NCI-H446 treated with DMSO at 0.1 percent for 48 hours (cell line): Measurements from ENCODE around the gene MRPL40.
"Not testable (repeated sequence)": the region's sequence is repeated elsewhere in the genome, so short reads cannot be mapped to it uniquely, and the experiment has no call there.

ENCODE experiments used
- DNase-seq: peaks from one replicate; lab custom pipeline; 2025; lab: John Stamatoyannopoulos, UW

Gene MRPL40

DNA sequence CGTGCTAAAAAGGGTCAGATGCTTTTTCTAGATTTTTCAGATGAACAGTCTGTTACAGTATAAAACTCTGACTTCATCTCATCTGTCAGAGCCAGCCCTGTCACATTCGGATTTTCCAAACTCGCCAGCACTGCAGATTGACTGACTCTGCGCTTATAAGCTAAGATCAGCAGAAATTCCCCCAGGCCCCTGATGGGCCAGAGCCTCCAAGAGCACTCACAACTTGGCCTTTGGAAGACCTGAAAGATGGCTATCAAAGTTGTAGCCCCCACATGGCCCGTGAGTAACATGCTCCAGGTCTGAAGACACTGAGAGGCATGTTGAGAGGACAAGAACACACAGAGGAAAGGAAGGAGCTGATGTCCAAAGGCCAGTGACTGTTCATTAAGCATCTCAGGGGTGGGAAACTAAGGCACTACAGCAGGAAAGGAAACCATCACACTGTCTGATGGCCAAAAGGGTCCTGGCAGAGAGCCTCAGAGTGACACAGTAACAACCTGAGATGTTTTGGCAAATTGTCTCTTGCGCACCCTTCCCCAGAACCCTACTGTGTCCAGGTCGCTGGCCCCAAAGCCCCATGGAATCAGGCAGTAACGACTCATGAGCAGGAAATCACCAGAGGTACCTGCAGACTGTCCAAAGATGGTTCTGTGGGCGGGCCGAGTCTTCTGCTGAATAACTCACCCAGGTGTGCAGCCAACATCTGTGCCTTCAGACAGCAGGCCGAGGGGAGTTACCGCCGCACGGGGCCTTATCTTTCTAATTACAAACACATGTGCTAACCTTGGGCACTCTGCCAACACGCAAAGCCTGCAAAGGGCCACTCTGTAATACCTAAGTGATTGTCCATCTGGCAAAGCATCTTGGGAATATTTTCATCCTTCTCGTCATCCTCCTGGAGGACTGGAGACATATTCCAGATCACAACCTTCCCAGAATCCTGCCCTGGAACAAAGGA is 24.4 kb upstream of the MRPL40 start:
- DNase-seq, result no peak

DNA sequence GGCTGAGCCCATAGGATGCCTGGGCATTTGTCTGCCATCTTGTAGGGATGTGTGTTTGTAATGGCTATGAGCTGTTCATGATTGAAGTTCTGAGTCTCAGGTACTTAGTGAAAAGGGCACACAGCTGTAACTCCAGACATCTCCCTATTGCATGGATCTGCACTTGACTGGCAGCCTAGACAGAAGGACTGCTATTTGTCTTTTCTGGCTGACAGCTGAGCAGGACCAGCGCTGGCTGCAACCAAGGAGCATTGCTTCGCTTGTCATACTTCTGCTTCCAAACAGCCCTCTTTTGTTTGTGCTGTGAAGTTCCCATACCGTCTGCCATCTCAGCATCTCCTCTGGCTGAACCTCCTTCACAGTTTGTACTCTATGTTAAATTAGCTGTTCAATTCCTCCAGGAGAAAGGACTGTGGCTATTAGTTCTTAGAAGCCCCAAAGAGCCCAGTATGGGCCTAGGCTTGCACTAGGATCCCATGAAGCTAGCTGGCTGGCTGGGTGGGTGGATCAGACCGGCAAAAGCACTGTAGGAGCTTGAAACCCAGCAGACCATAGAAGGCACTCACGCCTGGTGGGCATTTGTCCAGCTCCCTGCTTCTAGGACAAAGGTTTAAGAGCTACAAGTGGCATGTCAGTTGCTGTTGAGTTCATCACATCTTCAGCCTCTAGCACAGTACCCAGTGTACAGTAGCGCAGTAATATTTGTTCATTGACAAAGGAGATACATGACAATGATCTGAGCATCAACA is 21.2 kb upstream of the MRPL40 start:
- no peak for DNase-seq

- DNase-seq, result no peak
Observed at GRCh38 chr22:19411690-19412045, 20.7 kb upstream of the MRPL40 start.

DNA sequence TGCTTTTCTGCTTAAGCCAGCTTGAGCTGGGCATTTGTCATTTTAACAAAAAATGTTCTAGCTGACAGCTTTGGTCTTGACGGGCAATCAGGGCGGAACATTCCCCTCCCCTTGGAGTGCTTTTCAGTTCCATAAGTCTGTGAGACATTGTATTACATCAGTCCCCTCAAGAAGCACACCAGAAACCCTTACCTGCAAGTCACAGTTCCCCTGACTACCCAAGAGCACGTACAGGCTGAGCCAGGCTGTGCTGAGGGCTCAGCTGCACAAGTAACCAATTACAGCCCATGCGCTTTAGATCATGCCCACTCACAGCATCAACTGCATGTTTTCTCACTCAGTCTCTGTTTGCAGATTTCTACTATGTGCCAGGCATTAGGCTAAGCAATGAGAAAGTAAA is 19.9 kb upstream of the MRPL40 start:
- DNase-seq, result no peak

DNA sequence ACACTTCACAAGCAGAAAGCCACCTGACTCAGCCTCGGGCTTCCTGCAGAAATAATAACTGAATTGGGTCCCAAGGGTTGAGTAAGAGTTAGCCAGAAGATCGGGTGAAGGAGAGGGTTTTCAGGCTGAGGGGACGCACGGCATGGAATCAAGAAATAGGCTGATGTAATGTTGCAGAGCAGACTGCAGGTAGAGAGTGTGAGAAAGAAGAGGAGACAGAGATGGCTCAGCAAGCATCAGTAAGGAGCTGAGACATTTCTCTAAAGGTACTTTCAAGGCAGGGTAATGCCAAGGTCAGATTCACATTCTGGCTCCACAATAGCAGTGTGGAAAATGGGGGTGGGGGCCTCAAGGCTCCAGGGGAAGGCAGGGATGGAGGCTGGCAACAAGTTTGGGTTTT is 19.4 kb upstream of the MRPL40 start:
- DNase-seq, result no peak

DNA sequence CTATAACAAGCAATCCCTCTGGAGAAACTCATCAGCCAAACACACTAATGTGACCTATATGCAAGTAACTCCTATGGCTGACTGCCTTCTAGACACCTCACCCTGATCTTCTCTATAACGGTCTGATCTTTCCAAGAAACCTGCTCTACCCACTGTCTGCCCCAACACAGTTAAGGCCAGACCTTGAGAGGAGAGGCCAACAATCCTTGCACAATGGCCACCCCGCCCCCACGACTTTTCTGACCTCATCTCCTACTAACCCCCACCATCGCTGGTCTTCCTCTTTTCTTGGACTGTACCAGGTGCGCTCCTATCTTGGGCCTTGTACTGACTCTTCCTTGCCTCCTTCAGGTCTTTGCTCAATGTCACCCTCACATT is 13.3 kb upstream of the MRPL40 start:
- no peak for DNase-seq

DNA sequence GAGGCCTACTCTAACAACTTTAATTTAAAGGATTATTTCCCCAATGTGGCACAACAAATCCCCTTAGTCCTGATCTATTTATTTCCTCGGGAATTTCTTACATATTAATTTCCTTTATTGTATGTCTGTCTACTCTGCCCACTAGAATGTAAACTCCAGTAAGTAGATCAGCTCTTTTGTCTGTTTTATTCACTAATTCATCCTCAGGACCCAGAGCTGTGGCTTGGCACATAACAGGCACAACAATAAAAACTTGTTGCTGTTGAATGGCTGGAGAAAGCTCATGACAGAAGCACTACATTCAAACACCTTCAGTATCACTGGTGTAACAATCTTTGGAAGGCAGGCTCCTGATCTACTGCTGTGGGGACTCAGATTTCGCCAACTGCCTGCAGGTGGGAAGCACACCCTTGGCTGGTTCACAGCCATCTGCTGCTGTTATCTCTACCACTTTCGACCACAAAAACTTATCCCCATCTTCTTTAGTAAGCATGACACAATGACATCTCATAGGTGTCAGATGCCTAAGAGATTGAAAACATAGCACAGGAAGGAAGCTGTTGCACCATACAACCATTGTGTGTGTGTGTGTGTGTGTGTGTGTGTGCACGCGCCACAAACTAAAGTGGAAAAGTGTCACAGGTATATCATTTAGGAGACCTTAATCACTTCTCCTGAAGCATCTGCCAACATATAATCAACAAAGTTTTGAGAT is 12.7 kb upstream of the MRPL40 start:
- DNase-seq, result no peak

GRCh38 chr22:19420321-19420720 is 12.0 kb upstream of the MRPL40 start:
- DNase-seq, result no peak

GRCh38 chr22:19422440-19423301 is 9.7 kb upstream of the MRPL40 start:
- DNase-seq, result no peak

DNA sequence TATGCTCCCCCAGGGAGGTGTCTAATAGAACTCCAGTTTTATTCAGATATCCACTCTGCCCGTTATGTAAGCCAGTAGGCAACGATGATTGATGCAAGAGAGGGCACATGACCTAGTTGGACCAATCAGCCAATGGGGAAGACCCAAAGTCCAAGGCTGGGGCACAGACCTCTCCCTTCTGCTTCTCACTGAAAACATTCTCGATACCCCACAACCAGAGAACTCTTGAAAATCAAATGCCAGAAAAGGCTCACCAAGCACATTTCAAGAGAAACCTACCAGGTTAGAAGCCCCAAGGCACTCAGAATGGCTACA is 8.2 kb upstream of the MRPL40 start:
- no peak for DNase-seq

GRCh38 chr22:19429950-19430889 is 2.1 kb upstream of the MRPL40 start:
- no peak for DNase-seq

DNA sequence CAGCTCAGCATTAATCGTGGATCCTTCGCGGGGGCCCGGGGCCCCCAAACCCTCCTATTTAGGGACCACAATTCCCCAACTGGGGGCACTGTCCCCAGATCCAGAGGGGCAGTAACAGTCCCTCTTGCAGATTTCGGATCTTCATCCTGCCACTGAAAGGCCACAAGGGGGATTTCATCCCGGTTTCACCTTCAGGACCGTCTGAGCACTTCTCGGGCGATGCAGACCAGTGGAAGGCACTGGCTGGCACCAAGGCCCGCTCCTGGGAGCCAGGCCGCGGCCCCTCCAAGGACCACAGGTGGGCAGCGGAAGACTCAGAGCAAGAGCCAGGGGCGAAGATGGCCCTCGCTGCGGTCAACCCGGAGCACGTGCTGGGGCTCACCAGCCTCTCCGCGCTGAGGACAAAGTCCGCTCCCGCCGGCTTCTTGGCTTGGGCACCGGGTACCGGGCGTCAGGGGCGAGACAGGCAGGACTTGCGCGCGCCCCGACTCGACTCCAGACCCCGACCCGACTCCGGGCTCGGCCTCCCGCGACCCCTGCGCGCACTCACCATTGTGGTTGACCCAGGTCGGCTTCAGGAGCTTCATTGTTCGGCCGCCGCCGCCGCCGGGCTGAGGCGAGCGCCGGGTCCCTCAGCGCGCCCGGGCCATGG is 1.3 kb upstream of the MRPL40 start:
- DNase-seq, result no peak

DNA sequence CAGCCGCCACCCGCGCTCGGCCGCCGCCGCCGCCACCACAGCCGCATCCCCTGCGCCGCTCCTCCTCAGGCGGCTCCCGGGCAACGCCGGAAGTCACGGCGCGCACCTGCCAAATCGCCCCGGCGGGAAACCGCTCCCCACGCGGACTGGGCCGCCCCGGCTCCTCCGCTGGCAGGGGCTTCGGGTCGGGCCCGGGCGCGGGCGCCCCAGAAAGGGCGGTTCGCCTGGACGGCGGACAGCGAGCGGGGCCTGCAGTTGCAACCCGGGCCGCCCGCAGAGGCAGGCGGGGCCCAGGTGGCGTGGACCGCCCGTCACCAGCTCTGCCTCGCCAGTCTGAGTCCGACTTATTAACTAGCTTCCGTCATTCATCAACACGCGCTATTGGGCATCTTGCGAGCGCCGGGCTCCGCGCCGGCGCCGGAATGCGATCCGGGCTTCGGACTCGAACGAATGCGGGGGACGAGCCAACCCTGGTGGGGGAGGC is 654 bp upstream of the MRPL40 start, which contains the start of gene HIRA:
Gene HIRA, minus strand, starts transcription at position 85 of the 484 bp plus-strand sequence. CDS start 257 bp downstream, outside the sequence.
- DNase-seq, result peak; percentile 73

- no peak for DNase-seq
Observed at GRCh38 chr22:19434401-19434800, 2.1 kb downstream of the MRPL40 start.

DNA sequence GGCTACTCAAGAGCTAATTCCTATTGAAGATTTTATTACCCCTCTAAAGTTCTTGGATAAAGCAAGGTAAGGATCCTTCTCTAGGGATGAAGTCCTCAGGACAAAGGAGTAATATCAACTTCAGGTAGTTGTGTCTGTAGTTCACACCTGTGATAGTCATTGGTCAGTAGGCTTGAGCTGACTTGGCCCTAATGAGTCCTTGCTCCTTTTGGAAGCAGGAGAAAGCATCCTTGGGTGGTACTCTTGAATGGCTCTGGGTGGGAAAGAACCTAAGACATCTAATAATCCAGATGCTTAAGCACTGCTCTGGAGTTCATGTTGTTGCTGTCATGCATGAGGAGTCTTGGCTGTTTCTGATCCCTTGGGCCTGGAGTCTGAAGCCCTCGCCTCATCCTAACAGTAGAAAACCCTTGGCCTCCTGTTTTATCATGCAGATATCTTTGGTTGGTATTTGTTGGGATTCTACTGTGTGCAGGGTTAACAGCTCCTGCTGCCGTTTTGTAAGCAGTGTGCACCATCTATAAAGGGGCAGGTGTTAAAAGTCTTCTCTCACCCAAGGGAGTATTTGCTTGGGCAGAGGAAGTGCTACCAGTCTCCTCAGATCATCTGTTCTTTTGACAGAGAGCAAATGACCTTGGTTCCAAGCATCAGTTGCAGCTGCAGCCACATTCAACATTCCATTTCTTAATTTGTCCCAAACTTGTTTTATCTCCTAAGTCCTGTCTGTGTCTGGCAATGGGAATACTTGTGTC is 2.7 kb downstream of the MRPL40 start:
- DNase-seq, result no peak

GRCh38 chr22:19436444-19437161 is 4.3 kb downstream of the MRPL40 start:
- DNase-seq, result not testable (repeated sequence)

DNA sequence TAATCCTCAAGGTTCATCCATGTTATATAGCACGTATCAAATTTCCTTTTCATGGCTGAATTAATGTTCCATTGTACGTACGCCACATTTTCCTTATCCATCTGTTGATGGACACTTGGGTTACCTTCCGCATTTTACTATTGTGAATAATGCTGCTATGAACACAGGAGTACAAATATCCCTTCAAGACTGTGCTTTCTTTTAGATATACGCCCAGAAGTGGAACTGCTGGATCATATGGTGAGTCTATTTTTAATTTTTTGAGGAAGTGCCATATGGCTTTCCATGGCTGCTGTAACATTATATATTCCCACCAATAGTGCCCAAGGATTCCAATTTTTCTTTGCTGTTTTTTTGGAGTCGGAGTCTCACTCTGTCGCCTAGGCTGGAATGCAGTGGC is 6.0 kb downstream of the MRPL40 start:
- peak; percentile 10 for DNase-seq

DNA sequence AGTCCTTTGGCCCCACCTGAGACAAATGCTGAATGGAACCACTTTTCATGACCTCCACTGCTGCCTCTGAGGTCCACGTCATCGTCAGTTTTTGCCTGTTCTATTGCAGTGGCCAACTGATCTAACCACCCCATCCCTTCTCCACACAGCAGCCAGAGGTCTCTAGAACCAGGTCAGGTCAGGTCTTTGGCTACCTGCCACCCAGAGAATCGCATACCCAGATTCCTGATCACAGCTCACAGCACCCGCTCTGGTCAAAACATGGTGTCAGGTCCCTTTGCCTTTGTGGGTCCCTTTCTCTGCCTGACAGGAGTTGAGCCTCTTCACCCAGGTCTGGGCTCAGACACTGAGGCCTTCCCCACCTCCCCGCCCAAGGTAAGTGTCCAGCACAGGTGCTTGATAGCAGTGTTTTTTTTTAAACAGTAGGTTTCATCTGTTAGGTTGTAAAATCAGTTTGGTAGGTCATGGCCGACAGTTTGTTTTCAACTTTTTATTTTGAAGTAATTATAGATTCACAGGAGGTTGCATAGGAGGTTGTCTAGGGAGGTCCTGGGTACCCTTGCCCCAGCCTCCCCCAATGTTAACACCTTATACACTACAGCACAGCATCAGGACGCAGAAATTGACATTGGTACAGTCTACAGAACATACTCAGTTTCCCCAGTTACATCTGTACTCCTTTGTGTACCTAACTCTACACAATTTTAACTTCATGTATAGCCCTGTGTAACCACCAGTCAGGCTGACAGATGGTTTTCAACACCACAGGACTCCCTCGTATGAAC is 8.3 kb downstream of the MRPL40 start:
- no peak for DNase-seq
